ENCODE data around the gene ZNF609. TPM values are rescaled to one million over a fixed set of nuclear protein-coding genes. Genes with fewer than 3 reads are reported as not detected.

Gene ZNF609
- total and polyA plus RNA-seq, 2 experiments from 2014 or later = 12.5 to 23.0 TPM

DNA sequence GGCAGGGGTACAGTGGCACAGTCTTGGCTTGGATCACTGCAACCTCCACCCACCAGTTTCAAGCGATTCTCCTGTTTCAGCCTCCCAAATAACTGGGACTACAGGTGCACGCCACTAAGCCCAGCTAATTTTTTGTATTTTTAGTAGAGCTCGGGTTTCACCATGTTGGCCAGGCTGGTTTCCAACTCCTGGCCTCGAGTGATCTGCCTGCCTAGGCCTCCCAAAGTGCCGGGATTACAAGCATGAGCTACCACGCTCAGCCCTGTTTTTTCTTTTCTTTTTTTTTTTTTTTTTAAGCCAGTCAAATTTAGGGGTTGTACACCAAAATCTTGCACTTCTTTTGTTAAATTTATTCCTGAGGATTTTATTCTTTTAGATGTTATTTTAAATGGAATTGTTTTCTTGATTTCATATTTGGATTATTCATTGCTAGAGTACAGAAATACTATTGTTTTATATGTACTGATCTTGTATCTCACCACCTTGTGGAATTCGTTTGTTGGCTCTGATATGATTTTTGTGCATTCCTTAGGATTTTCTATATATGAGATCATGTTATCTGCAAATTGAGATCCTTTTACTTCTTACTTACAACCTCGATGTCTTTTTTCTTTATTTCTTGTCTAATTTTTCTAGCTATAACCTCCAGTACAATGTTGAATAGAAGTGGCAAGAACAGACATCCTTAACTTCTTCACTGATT is 65.6 kb downstream of the ZNF609 start:
- H4K20me1 ChIP-seq (ENCODE audit: insufficient read depth, poor library complexity, severe bottlenecking) = peaks cover 37% of the 10 kb centered on the region
- peaks cover 90% of the 10 kb centered on the region for H3K79me2 ChIP-seq
- no peaks in the 10 kb centered on the region for H3K9me2 ChIP-seq (replicated peaks; ENCODE audit: insufficient read depth)
- H3K27ac ChIP-seq = no peak overlapping the region
- no peaks in the 10 kb centered on the region for H3K9me3 ChIP-seq (ENCODE audit: low read depth)
- WGBS (ENCODE audit: low lambda C conversion rate, missing lambda C conversion rate) = 81% methylated on average over 8 of the region's 8 CpGs
- no peak overlapping the region for H3K4me3 ChIP-seq
- H3K27me3 ChIP-seq = no peaks in the 10 kb centered on the region
- peaks cover 16% of the 10 kb centered on the region for H3K4me1 ChIP-seq (ENCODE audit: insufficient read depth)
- H3K36me3 ChIP-seq (replicated peaks; ENCODE audit: insufficient read depth, low read depth) = no peaks in the 10 kb centered on the region
- H3K4me2 ChIP-seq = no peak overlapping the region
- no peak overlapping the region for H2AFZ ChIP-seq
- TF ChIP-seq EZH2 (IDR thresholded peaks at IDR 0.05; ENCODE audit: borderline replicate concordance) = no peak
- TF ChIP-seq EZH2phosphoT487 (IDR thresholded peaks at IDR 0.05; ENCODE audit: low read depth, severe bottlenecking, unreplicated experiment) = no peak
- TF ChIP-seq, protein P1, sequence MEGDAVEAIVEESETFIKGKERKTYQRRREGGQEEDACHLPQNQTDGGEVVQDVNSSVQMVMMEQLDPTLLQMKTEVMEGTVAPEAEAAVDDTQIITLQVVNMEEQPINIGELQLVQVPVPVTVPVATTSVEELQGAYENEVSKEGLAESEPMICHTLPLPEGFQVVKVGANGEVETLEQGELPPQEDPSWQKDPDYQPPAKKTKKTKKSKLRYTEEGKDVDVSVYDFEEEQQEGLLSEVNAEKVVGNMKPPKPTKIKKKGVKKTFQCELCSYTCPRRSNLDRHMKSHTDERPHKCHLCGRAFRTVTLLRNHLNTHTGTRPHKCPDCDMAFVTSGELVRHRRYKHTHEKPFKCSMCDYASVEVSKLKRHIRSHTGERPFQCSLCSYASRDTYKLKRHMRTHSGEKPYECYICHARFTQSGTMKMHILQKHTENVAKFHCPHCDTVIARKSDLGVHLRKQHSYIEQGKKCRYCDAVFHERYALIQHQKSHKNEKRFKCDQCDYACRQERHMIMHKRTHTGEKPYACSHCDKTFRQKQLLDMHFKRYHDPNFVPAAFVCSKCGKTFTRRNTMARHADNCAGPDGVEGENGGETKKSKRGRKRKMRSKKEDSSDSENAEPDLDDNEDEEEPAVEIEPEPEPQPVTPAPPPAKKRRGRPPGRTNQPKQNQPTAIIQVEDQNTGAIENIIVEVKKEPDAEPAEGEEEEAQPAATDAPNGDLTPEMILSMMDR (IDR thresholded peaks at IDR 0.05; ENCODE audit: poor library complexity) = no peak
- no peak for DNase-seq (ENCODE audit: low spot score)

DNA sequence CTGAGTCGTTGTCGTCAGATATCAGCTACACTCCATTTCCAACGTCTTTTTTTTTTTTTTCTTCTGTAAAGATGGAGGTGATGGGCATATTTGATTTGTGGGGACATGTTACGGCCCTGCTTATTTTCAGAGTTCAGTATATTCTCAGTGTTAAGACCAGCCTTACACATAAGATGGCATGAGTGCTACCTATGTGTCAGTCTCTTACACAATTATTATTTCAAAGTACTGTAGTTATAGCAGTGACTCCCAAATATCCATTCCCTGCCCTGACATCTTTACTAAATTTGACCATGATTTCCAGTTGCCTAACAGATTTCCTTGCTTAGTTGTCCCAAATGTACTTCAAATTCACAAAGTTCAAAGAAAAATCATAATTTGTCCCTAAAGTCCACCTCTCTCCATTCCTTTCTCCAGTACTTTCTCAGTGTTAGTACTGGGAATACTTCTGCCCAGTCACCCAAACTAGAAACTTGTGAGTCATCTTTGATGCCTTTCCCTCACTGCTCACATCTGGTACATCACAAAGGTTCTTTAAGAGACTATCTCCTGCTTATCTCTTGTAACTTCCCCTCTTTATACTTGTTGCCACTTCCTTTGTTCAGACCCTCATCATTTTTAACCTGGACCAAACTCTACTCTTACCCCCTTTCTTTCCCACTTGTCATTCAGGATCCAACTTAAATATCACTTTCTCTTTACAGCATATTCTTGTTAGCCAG is 67.0 kb downstream of the ZNF609 start:
- Histone ChIP-seq H3K9me3 (ENCODE audit: low read depth) (no peaks in the 10 kb centered on the region), H3K4me2 (no peak overlapping the region), H3K4me1 (ENCODE audit: insufficient read depth) (peaks cover 2% of the 10 kb centered on the region), H3K36me3 (replicated peaks; ENCODE audit: insufficient read depth, low read depth) (no peaks in the 10 kb centered on the region), H3K27me3 (no peaks in the 10 kb centered on the region), H3K27ac (no peak overlapping the region), H3K9me2 (replicated peaks; ENCODE audit: insufficient read depth) (no peaks in the 10 kb centered on the region), H2AFZ (no peak overlapping the region), H3K4me3 (no peak overlapping the region), H3K79me2 (peaks cover 99% of the 10 kb centered on the region), H4K20me1 (ENCODE audit: insufficient read depth, poor library complexity, severe bottlenecking) (peaks cover 38% of the 10 kb centered on the region)
- 72% methylated on average over 4 of the region's 4 CpGs for WGBS (ENCODE audit: low lambda C conversion rate, missing lambda C conversion rate)
- no peak for DNase-seq (ENCODE audit: low spot score)
- no peak for TF ChIP-seq EZH2phosphoT487 (IDR thresholded peaks at IDR 0.05; ENCODE audit: low read depth, severe bottlenecking, unreplicated experiment)
- TF ChIP-seq, protein P1 (IDR thresholded peaks at IDR 0.05; ENCODE audit: poor library complexity) = no peak
- no peak for TF ChIP-seq EZH2 (IDR thresholded peaks at IDR 0.05; ENCODE audit: borderline replicate concordance)

DNA sequence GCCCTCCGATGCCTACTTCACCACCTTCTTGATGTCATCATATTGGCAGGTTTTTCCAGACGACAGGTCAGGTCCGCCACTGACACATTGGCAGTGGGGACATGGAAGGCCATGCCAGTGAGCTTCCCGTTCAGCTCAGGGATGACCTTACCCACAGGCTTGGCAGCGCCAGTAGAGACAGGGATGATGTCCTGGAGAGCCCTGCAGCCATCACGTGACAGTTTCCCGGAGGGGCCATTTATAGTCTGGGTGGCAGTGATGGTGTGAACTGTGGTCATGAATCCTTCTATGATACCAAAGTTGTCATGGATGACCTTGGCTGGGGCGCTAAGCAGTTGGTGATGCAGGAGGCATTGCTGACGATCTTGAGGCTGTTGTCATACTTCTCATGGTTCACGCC is 68.5 kb downstream of the ZNF609 start:
- Histone ChIP-seq H3K36me3 (replicated peaks; ENCODE audit: insufficient read depth, low read depth) (no peaks in the 10 kb centered on the region), H3K79me2 (peaks cover 100% of the 10 kb centered on the region)

More for the DNA sequence above, 68.5 kb downstream of the ZNF609 start:
- H4K20me1 ChIP-seq (ENCODE audit: insufficient read depth, poor library complexity, severe bottlenecking) = peaks cover 42% of the 10 kb centered on the region
- no peak overlapping the region for H3K27ac ChIP-seq
- no peaks in the 10 kb centered on the region for H3K9me2 ChIP-seq (replicated peaks; ENCODE audit: insufficient read depth)
- no peak overlapping the region for H2AFZ ChIP-seq
- DNase-seq (ENCODE audit: low spot score) = no peak
- H3K4me3 ChIP-seq = no peak overlapping the region
- no peak overlapping the region for H3K4me2 ChIP-seq
- H3K4me1 ChIP-seq (ENCODE audit: insufficient read depth) = no peaks in the 10 kb centered on the region
- WGBS (ENCODE audit: low lambda C conversion rate, missing lambda C conversion rate) = 97% methylated on average over 10 of the region's 10 CpGs
- no peaks in the 10 kb centered on the region for H3K27me3 ChIP-seq
- no peaks in the 10 kb centered on the region for H3K9me3 ChIP-seq (ENCODE audit: low read depth)
- TF ChIP-seq, protein P1 (IDR thresholded peaks at IDR 0.05; ENCODE audit: poor library complexity) = no peak
- TF ChIP-seq EZH2phosphoT487 (IDR thresholded peaks at IDR 0.05; ENCODE audit: low read depth, severe bottlenecking, unreplicated experiment) = no peak
- no peak for TF ChIP-seq EZH2 (IDR thresholded peaks at IDR 0.05; ENCODE audit: borderline replicate concordance)
